Embryonic facial prominence (tissue), 1 donor: ENCODE measurements around the gene SLC6A4.
"Not testable (repeated sequence)": the region's sequence is repeated elsewhere in the genome, so short reads cannot be mapped to it uniquely, and the experiment has no call there.

Experiments used
- DNase-seq: peaks from one replicate; pipeline ENCODE4 v3.0.0-alpha.2; 2016; ENCODE audit errors: extremely low spot score

The SLC6A4 gene

DNA sequence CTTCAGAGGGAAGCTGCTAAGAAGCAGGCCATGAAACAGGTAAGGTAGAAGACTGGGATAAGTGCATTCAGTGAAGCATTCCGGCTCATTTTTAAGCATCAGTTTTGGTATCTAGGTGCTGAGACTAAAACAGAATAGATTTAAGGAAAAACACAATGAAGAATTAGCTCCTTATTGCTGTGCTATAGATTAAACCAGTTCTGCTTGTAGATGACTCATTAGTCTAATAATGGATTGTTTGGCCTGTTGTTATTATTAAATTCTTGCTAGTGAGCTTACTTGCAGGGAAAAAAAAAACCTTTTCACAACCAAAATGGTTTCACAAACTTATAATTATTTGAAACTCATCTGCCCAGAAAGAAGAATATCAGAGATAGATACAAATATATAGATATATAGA lies 62.9 kb downstream of the SLC6A4 start:
- no peak for DNase-seq

DNA sequence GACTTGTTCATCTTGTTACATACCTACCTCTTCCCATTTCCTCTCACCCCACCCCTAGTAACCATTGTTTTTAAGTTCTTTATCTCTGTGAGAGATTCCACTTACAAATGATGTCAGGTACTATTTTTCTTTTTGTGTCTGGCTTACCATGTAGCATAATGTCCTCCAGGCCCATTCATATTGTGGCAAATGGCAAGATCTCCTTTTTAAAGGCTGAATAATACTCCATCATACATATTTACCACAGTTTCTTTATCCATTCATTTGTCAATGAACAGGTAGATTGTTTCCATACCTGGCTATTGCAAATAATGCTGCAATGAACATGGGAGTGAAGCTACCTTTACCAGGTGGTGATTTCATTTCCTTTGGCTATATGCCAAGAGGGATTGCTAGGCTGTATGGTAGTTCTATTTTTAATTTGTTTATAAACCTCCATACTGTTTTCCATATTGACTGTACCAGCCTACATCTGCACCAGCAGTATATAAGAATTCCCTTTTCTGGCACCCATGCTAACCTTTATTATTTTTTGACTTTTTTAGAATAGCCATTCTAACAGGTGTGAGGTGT lies 65.0 kb downstream of the SLC6A4 start:
- DNase-seq: no peak

DNA sequence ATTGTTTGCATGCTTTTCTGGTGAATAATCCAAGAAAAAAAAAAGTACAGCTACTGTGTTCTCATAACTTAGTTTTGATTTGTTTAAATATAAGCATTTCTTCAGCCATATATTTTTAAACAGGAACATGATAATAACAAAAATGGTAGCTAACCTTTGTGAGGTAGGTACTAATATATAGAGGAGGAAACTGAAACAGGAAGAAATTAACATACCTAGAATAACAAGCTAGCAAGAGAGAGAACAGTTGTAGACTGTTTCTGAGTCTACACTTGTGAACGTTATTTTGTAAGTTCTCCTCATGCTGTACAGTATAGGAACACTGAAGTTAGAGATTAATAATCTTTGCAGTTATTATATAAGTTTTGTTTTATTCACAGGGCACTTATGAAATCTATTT lies 69.5 kb downstream of the SLC6A4 start:
- no peak for DNase-seq

DNA sequence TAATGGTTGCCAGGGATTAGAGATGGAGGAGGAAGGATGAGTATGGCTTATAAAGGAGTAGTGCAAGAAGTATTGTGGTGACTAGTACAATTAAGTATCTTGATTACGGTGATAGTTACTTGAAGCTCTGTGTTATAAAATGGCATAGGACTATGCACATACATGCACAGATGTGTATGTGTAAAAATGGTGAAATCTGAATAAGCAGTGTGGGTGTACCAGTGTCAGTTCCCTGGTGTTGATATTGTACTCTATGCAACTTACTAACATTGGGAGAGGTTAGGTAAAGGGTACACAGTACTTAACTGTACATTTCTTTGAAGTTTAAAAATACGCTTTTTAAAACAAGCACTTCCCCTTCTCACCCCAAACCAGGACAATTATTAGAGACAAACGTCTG lies 70.3 kb downstream of the SLC6A4 start:
- no peak for DNase-seq

DNA sequence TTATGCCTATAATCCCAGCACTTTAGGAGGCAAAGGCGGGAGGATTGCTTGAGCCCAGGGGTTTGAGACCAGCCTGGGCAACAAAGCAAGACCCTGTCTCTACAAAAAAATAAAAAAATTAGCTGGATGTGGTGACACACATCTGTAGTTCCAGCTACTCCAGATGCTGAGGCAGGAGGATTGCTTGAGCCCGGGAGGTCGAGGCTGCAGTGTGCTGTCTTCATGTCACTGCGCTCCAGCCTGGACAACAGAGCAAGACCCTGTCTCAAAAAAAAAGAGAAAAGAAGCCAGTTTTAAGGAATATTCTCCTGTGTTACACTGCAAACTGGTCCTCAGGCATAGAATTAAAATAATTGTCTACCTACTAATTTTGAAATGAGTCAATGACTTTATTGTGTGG lies 71.0 kb downstream of the SLC6A4 start:
- DNase-seq: no peak

DNA sequence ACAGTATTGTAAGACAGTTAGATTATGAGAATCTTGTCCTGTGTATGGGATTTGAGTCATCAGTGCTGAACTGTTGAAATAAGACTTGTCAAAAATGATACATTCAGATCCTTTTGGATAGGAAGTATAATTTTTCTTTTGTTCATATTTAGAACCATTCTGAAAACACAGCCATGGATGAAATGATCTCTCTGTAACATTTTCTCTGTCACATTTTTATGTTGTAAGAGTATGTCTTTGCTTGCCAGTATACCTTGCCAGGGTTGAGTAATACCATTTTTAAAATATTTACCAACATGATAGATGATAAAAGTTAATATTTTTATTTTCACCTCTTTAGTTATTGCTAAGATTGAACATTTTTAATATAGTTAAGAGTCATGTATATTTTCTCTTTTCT lies 73.9 kb downstream of the SLC6A4 start:
- DNase-seq: no peak

DNA sequence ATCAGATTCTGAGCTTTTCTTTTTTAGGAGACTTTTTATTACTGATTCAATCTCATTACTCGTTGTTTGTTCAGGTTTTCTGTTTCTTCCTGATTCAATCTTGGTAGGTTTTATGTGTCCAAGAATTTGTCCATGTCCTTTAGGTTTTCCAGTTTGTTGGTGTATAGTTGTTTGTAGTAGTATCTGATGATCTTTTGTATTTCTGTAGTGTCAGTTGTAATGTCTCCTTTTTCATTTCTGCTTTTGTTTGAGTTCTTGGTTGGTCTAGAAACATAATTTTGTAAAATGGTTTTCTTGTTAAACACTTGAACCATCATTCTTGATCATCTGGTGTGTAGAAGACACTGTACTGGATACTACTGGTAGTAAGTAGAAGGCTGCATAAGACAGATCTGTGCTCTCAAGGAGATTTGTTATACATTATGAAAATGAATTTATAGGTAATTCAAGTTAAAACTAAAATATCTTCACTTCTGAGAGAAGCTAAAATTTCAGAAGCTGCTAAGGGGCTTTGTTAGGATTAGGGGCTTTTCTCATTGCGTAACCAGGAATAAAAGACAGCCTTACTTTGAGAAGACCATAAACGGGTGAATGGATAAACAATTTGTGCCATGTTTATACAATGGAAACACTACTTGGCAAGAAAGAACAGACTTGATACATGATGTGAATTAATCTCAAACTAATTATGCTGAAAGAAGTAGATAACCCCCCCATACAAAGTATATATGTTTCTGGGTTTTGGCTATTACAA lies 74.9 kb downstream of the SLC6A4 start:
- DNase-seq: no peak

DNA sequence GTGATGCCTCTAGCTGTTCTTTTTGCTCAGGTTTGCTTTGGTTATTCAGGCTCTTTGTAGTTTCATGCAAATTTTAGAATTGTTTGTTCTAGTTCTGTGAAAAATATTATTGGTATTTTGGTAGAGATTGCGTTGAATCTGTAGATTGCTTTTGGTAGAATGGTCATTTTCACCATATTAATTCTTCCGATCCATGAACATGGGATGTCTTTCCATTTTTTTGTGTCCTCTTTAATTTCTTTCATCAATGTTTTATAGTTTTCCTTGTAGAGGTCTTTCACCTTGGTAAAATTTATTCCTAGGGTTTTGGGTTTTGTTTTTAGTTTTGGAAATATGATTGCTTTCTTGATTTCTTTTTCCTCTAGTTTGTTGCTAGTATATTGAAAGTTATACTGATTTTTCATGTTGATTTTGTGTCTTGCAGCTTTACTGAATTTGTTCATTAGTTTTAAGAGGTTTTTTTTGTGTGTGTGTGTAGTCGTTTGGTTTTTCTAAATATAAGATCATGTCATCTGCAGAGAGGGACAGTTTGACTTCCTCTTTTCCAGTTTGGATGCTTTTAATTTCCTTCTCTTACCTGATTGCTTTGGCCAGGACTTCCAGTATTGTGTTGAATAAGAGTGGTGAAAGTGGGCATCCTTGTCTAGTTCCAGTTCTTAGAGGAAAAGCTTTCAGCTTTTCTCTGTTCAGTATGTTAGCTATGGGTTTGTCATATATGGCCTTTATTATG lies 76.4 kb downstream of the SLC6A4 start:
- no peak for DNase-seq

DNA sequence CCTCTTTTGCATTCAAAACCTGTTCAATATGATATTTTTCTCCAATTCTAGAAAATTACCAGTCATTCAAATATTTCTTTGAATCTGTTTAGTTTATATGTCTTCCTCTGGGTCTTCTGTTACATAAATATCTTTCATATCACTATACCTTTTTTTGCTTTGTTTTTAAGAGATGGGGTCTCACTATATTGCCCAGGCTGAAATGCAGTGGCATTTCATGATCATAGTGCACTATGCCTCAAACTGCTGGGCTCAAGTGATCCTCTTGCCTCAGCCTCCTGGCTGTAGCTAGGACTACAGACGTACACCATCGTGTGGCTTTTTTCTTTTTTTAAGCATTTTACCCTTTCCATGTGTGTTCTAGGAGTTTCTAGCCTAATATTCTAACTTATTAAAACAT lies 80.1 kb downstream of the SLC6A4 start:
- no peak for DNase-seq

DNA sequence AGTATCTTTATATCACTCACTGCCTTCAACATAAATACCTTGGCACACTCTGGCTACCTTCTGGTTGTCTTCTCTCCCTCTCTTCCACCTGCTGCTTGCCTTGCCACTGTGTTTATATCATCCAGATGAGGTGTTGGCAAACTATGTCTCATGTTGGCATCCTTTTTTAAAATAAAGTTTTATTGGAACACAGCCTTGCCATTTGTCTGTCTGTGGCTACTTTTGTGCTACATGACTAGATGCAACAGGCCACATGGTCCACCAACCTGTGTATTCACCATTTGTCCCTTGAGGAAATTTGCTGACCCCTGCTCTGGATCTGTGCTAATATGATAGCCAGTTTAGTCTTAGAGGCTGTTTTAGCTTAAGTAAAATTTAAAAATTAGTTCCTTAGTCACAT lies 82.0 kb downstream of the SLC6A4 start:
- no peak for DNase-seq

DNA sequence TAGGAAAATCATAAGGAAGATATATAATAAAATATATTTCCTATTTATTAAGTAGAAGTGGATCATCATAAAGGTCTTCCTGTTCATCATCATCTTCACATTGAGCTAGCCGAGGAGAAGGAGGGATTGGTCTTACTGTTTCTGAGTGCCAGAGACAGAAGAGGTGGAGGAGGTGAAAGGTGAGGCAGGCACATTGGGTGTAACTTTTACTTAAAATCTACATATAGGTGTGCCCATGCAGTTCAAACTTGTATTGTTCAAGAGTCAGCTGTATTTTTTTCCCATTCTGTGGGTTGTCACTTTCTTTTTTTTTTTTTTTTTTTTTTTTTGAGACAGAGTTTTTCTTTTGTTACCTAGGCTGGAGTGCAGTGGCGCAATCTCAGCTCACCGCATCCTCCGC lies 84.0 kb downstream of the SLC6A4 start:
- no peak for DNase-seq

DNA sequence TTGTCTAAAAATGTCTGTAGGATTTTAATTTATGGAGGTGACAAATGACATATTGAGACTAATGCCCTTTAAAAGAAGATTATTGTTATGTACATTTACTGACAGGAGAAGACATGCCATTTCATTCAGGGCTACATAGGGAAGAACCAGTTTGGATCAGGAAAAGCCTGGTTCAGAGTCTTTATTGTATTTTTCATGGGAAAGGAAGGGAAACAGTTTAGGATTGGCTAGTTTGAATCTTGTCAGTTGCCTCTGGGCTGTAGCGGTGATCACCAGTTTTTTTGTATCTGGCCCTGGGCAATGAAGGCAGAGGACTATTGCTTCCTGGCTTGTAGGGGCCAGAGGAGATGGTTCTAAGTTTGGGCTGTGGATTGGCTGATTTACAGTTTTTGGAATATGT lies 87.1 kb downstream of the SLC6A4 start:
- no peak for DNase-seq

DNA sequence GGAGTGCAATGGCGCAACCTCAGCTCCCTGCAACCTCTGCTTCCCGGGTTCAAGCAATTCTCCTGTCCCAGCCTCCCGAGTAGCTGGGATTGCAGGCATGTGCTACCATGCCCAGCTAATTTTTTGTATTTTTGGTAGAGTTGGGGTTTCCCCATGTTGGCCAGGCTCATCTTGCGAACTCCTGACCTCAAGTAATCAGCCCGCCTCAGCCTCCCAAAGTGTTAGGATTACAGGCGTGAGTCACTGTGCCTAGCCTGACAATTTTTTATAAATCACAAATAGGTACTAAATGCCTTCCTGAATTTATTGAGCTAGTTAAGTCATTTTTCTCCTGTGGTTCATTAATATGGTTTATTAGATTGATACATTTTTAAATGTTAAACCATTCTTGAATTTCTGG lies 87.6 kb downstream of the SLC6A4 start:
- not testable (repeated sequence) for DNase-seq
